GM10248 (cell line): Measurements from ENCODE around the gene ARHGAP22.

Experiments used
- CTCF ChIA-PET: fragments of 300-600 bp; sonication (Branson Sonifier 250); formaldehyde crosslinking; extraction: SDS; loops from one replicate; lab custom pipeline; 2021; ENCODE audit warnings: antibody characterized with exemption; lab: Yijun Ruan, JAX
- POLR2A ChIA-PET: fragments of 350-650 bp; sonication (Branson Sonifier 250); formaldehyde crosslinking; extraction: SDS; loops from one replicate; lab custom pipeline; 2020; ENCODE audit warnings: antibody characterized with exemption; lab: Yijun Ruan, JAX
- DNase-seq: peaks from one replicate; pipeline ENCODE4 v3.0.0; 2012; ENCODE audit errors: extremely low spot score
- CTCF ChIP-seq: IDR thresholded peaks from 2 replicates; pipeline ENCODE4 v1.5.1; 2012; ENCODE audit warnings: mild to moderate bottlenecking, low read depth; ENCODE audit errors: extremely low read depth, missing control alignments, control extremely low read depth

The ARHGAP22 gene

DNA sequence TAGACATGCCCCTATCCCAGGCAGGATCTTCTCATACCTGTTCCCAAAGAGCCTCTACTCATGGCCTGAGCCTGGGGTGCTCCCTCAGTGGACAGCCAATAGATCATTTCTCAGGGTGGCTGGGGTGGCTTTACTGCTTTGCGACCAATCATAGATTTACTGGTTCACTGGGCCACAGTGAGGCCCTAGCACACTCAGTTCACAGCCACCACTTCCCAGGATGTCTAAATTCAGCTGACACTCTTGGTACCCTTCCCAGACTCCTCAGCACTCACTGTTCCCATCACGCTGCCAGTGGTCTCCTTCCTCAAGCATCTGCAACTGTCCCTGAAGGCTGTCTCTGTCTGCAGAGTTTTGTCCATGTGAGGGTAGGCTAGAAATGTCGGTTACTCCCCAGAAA is 50.6 kb downstream of the ARHGAP22 start:
- no peak for DNase-seq
- POLR2A ChIA-PET, result no interaction called here
- CTCF ChIA-PET, result interaction anchor here (1.3 to 17.7 kb wide), 5 partner anchors 8 to 101 kb away, joined by 5 to 336 read pairs (median 8); no protein-coding TSS in a partner anchor
- TF ChIP-seq CTCF, result no peak

DNA sequence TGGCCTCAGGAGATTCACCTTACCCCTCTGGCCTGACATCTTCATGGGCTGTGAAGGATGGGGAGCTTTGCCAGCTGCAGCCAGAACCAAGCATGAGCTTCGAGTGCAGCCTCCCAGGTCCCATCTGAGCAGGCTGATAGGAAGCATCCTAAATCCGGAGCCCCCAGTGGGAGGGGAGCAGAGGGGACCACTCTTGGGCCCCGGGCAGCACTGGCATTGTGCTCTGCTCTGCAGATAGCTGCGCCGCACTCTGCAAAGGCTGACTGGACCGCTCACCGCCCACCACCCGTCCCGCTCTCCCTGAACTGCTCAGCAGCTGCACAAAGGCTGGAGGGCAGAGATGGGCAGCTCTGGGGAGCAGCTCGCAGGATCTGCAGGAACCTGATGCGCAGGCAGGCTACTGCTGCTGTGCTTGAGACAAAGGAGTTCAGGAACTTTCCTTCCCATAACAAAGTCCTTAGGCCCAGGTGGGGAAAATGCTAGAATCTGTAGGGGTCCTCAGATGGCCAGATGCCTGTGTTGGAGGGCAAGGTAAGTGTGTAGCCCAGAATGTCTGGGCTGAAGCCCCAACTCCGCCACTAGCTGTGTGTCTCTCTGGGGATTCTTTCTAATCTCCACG is 51.8 kb downstream of the ARHGAP22 start:
- no peak for TF ChIP-seq CTCF
- ChIA-PET POLR2A (no interaction called here), CTCF (interaction anchor here (0.7 to 17.7 kb wide), 16 partner anchors 8 to 319 kb away, joined by 3 to 336 read pairs (median 4); no protein-coding TSS in a partner anchor)
- no peak for DNase-seq

DNA sequence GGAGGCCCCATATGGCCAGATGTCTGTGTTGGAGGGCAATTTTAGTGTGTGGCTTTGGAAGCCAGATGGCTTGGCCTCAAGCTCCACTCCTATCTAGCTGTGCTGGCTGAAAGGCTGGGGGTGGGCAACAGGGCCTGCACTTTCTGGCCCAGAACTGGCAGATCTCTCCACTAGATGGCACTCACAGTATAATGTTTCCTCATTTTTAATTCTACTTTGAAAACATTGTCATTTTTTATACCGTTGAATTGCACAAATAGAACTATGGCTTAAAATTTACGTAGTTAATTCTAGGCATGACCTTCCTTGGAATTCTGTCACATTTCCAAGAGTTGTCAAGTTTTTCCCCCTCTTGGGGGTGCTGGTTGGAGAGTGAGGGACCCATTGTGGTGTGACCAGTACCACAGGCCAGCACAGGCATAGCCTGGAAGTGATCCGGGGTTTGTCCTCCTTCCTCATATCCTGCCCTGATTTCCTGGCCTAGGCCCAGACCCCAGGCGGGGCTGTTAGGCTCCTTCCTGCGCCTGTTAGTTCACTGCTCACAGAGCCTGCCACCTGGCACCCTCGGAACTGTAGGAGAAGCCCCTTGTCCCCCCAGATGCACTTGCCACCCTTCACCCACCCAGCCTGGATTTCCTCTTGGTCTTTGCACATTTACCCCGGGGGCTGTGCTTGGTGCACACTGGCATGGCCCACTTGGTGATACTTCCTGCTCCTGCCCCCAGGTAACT is 52.8 kb downstream of the ARHGAP22 start:
- ChIA-PET CTCF (interaction anchor here (0.6 to 17.7 kb wide), 16 partner anchors 9 to 320 kb away, joined by 3 to 336 read pairs (median 4); no protein-coding TSS in a partner anchor), POLR2A (no interaction called here)

DNA sequence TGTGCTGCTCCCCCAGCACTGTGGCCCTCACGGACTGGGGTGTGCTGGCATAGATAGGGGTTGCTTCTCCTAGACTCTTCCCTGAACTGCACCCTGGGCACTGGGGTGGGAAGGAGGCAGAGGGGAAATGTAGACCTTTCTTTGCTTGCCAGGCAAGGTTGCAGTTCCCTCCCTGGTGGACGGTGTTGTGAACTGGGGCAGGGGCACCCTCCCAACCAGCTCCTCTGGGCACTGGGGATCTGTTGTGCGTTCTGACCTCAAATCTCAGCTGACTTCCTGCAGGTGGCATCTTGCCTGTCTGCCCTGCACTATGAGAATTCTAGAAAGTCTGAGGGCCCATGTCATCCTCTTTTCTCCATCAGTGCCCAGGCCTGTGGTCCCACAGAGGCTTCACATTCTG is 53.9 kb downstream of the ARHGAP22 start:
- ChIA-PET CTCF (interaction anchor here (0.6 to 17.7 kb wide), 9 partner anchors 15 to 188 kb away, joined by 3 to 336 read pairs (median 5); no protein-coding TSS in a partner anchor), POLR2A (no interaction called here)
- no peak for DNase-seq
- no peak for TF ChIP-seq CTCF

More for the DNA sequence above, 52.8 kb downstream of the ARHGAP22 start:
- peak; percentile 57 for TF ChIP-seq CTCF
- peak; percentile 75 for DNase-seq

- no peak for TF ChIP-seq CTCF
- ChIA-PET POLR2A (no interaction called here), CTCF (interaction anchor here (1.3 to 17.7 kb wide), 7 partner anchors 12 to 187 kb away, joined by 3 to 336 read pairs (median 3); no protein-coding TSS in a partner anchor)
- no peak for DNase-seq
Observed at GRCh38 chr10:48550071-48550691, 54.7 kb downstream of the ARHGAP22 start.

GRCh38 chr10:48549236-48549635 is 55.6 kb downstream of the ARHGAP22 start:
- no peak for TF ChIP-seq CTCF
- ChIA-PET POLR2A (no interaction called here), CTCF (interaction anchor here (0.8 to 17.7 kb wide), 8 partner anchors 8 to 152 kb away, joined by 3 to 336 read pairs (median 4); no protein-coding TSS in a partner anchor)
- DNase-seq, result no peak
